HG02763 (cell line): ENCODE results near the gene CCN6.

ENCODE experiments used
- ATAC-seq: cut with Tn5 transposase; IDR thresholded peaks from one replicate; pipeline ENCODE4 v1.9.1; 2021; ENCODE audit warnings: mild to moderate bottlenecking, moderate library complexity; ENCODE audit not compliant: unreplicated experiment

Gene CCN6

DNA sequence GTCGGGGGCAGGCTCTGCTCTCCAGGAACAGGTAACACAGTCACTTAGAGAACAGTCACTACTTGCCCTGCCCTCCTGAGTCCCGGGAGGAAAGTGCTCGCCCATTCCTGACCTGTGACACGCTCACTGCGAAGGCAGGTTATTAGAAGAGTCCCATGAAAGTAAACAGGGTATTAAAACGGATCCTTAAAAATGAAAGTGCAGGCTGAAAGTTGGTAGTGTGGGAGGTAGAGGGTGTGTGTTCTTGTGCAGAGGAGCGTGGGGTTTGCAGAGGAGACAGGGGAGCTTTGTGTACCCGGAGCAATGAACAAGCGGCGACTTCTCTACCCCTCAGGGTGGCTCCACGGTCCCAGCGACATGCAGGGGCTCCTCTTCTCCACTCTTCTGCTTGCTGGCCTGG is at the start of gene CCN6:
TSS of gene CCN6 (plus strand) at position 104 of the 400 bp plus-strand sequence. CDS start at position 358, 254 bp downstream.
- no peak for ATAC-seq

- ATAC-seq = no peak
Observed at GRCh38 chr6:112004201-112005012, 49.5 kb upstream of the CCN6 start.

DNA sequence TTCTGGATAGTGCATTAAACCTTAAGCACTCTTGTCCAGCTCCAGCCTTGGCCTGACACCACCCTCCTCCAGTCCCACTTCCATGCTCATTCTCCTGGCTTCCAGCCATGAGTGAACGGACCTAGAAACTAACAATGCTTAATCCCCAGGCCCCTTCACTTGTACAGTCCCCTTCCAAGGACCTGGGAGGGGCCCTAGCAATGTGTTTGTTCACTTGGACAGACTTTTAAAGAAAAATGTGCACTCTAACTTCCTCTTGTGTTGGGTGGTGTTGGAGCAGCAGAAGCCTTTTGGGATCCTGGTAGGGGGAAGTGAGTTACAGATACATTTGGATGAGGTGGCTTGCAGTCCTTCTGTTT is 48.9 kb upstream of the CCN6 start:
- no peak for ATAC-seq

GRCh38 chr6:112007254-112007653 is 46.6 kb upstream of the CCN6 start:
- no peak for ATAC-seq

- ATAC-seq = no peak
Observed at GRCh38 chr6:112007805-112008204, 46.1 kb upstream of the CCN6 start.

DNA sequence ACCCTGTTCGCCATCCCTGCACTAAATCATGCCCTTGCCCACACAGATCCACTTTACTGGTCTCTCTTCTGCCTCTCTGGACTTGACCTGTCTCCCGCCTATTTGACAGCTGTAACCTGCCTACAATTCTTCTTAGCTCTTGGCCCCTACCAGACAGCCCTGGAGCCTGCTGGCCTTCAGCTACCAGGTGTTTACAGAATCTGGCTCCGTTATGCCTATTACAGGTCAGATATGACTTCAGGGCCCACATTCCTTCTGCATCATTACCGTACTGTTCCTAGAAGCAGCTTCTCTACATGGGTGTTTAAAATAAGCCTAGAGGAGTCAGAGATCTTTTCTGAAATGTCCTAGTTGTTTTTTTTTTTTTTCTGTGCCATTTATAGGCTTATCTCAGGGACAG is 45.4 kb upstream of the CCN6 start:
- no peak for ATAC-seq

- ATAC-seq = no peak
Observed at GRCh38 chr6:112010328-112010727, 43.6 kb upstream of the CCN6 start.

DNA sequence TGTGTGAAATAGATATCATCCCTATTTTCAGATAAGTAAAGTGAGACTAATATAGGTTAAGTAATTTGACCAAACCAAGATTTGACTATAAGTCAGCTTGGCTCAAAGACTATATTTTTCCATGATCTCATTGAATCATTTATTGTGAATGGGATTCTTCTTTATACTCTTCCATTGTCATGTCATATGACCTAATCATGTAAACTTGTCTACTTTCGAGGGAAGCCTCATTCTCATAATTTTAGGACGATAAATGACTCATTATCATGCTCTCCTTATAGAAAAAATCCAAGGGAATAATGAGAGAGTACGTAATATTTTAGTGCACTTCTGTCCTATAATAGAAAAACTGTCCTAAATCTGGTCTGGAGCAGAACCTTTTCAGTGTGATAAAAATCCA is 40.9 kb upstream of the CCN6 start:
- ATAC-seq = no peak

DNA sequence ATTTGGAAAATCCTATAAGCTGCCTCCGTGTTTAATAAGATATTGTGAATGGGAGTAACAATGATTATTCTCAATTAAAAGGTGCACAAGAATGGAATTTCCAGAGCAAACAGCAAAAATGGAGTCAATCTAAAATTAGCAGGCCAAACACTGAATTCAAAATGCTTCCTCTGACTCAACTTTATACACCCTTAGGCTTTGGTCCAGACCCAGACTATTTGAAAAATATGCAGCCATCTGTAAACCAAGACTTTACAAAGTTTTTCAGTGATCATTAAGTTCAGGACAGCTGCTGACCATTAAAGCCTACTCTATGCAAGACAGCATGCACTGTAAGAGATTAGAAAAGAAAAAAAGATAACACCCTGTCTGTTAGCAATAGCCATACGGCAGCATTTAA is 39.4 kb upstream of the CCN6 start:
- no peak for ATAC-seq

GRCh38 chr6:112015725-112016124 is 38.2 kb upstream of the CCN6 start:
- no peak for ATAC-seq

- no peak for ATAC-seq
Observed at GRCh38 chr6:112016320-112016719, 37.6 kb upstream of the CCN6 start.

GRCh38 chr6:112017169-112017568 is 36.7 kb upstream of the CCN6 start:
- no peak for ATAC-seq

- ATAC-seq = no peak
Observed at GRCh38 chr6:112017760-112018537, 36.0 kb upstream of the CCN6 start.

- no peak for ATAC-seq
Observed at GRCh38 chr6:112018619-112019416, 35.1 kb upstream of the CCN6 start.

DNA sequence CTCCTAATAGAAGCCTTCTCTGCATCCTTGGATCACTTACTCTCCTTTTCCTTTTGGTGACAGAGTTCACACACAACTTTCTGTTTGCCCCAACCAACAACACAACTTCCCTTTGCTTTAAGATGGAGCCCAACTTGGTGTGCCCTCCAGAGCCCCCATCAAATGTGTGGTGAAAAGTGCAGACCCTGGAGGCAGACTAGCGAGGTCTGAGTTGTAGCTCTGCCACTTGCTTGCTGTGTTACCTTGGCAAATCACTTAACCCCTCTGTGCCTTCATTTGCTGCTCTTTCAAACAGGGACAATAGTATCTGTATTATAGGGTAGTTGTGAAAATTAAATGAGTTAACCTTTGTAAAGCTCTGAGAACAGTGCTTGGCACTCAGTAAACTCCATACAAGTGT is 34.3 kb upstream of the CCN6 start:
- ATAC-seq = no peak

DNA sequence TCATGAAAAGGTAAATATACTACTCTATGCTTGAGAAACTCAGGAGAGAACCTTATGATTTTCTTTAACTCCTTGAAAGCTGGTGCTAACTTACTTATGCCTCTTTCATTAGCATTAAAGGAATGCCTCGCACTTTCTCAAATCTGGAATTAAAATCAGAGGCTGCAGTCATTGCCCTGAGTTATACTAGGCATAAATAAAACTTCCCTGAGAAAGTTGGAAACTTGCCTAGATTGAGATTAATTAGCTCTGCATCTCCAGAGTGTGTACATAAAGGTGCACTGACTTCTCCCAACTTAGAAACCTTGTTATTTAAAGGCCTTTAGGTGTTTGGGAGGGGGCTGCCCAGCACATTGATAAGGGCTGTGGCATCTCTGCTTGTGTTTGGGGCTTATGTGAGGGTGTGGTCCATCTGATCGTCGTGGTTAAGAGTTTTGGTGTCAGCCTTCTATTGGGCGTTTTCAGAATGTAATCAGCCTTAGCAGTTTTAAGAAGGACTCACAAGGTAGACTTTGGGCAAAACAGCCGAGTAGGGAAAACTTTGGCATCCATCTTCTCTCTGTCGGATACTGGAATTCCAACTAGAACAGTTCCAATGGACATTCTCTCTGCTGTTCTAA is 32.1 kb upstream of the CCN6 start:
- no peak for ATAC-seq

GRCh38 chr6:112022749-112023148 is 31.2 kb upstream of the CCN6 start:
- no peak for ATAC-seq

GRCh38 chr6:112024464-112024863 is 29.4 kb upstream of the CCN6 start:
- no peak for ATAC-seq

DNA sequence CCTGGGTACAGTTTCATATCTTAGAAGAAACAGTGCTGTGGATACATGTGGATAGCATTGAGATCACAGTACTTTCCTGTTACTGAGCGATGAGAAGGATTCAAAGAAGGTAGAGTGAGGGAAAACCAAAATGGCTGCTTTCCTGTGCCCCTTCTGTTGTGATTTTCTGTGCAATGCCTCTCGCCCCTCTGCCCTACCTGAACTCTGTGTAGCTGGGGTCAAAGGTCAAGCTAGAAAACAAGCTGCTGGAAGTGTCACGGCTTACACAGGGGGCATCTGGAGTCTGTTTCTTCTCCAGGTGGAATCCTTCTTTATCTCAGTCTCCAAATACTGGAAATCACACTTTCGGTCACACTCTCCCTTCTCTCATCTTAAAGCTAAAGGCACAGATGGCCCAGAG is 27.0 kb upstream of the CCN6 start:
- no peak for ATAC-seq

DNA sequence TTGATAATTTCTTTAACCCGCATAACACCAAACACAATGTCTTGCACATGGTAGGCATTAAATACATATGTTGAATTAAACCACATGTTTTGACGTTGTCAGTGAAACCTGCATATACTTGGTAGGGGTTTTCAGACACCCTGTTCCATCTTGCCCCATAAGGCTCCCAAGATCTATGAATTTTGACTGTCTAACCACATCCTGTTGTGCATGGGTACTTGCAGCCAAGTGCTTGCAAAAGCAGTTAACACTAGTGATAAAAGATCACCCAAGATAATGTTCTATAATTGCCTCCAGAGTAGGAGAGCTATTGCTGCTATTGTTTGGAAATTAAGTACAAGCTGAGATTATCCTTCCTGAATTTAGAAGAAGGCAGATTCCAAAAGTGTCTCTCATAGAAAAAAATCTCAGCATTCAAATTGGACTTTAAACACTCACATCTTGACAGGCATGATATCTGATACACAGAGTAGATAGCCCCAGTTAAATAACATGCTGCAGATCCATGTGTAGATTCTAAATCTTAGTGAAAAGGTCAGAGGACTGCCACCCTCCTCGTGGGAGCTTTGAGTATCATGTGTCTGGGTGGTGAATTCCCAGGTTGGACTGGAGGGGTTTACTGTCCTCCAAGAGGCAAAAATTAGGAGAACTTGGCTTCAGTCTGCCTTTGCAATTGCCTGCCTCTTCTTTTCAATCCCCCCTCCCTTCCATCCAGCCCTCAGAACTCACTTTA is 25.8 kb upstream of the CCN6 start:
- peak; percentile 63 for ATAC-seq
